Neuron (in vitro differentiated cells): Measurements from ENCODE around the gene SYNJ2BP.
"Not testable (repeated sequence)": the region's sequence is repeated elsewhere in the genome, so short reads cannot be mapped to it uniquely, and the experiment has no call there.

ENCODE experiments used
- H2AFZ ChIP-seq: one replicate; pipeline ENCODE4 v1.6.1; 2013; ENCODE audit warnings: low read depth, mild to moderate bottlenecking, inconsistent platforms, low read length, moderate library complexity
- H3K27me3 ChIP-seq: one replicate; pipeline ENCODE4 v1.6.1; 2013; ENCODE audit warnings: low read length; ENCODE audit not compliant: insufficient read depth
- H3K36me3 ChIP-seq: one replicate; pipeline ENCODE4 v1.6.1; 2013; ENCODE audit warnings: low read length; ENCODE audit not compliant: insufficient read depth
- H3K4me1 ChIP-seq: one replicate; pipeline ENCODE4 v1.6.1; 2013; ENCODE audit warnings: low read length; ENCODE audit not compliant: insufficient read depth
- H3K4me3 ChIP-seq: 2 replicates; pipeline ENCODE4 v1.5.1; 2013; ENCODE audit warnings: mild to moderate bottlenecking, low read length, moderate library complexity
- H3K9me3 ChIP-seq: one replicate; pipeline ENCODE4 v1.6.1; 2013; ENCODE audit warnings: low read length

SYNJ2BP gene

DNA sequence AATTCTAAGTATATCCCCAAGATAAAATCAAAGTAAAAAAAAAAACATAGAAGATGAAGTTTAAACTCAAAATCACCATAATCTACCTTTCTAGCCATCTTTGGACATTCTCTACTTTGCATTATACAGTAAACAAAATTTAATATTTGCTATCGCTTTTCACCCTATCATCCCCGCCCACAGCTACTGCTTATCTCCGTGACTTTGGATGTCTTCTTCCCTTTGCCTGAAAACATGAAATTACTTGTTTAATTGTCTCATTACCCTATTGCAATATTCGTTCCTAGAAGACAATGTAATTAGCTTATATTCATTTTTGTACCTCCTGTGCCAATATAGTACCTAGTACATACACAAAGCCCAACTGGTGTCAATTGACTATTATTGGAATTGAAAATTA, 9.3 kb downstream of the SYNJ2BP start:
- Histone ChIP-seq H2AFZ (no peak overlapping the region), H3K36me3 (peaks cover 16% of the 10 kb centered on the region), H3K4me3 (no peak overlapping the region), H3K9me3 (peaks cover 6% of the 10 kb centered on the region), H3K4me1 (no peaks in the 10 kb centered on the region), H3K27me3 (no peaks in the 10 kb centered on the region)

GRCh38 chr14:70406216-70406615, 10.7 kb downstream of the SYNJ2BP start:
- not testable (repeated sequence) for H3K4me3 ChIP-seq, H3K27me3 ChIP-seq, H3K4me1 ChIP-seq, H3K9me3 ChIP-seq, H2AFZ ChIP-seq
- H3K36me3 ChIP-seq: peaks cover 13% of the 10 kb centered on the region

DNA sequence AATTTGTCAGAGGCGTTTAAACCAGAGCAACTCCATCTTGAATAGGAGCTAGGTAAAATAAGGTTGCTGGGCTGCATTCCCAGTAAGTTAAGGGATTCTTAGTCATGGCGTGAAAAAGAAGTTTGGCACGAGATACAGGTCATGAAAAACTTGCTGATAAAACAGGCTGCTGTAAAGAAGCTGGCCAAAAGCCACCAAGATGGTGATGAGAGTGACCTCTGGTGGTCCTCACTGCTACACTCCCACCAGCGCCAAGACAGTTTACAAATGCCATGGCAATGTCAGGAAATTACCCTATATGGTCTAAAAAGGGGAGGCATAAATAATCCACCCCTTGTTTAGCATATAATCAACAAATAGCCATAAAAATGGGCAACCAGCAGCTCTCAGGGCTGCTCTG, 13.6 kb downstream of the SYNJ2BP start:
- H3K27me3 ChIP-seq, H3K4me3 ChIP-seq, H3K9me3 ChIP-seq: not testable (repeated sequence)

DNA sequence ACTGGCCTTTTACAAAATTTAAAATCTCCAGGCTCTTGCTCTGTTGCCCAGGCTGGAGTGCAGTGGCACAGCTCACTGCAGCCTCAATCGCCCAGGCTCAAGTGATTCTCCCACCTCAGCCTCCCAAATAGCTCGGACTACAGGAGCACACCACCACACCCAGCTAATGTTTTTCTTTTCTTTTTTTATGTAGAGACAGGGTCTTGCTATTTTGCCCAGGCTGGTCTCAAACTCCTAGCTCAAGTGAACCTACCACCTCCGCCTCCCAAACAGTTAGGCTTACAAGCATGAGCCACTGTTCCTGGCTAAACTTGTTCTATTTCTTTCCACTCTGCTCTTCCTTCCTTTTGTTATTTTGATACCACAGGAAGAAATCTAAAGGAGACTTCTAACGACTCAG, 15.2 kb downstream of the SYNJ2BP start:
- H3K4me3 ChIP-seq: no peak overlapping the region
- H3K9me3 ChIP-seq: peaks cover 4% of the 10 kb centered on the region
- H3K36me3 ChIP-seq: peaks cover 2% of the 10 kb centered on the region
- no peaks in the 10 kb centered on the region for H3K27me3 ChIP-seq
- no peak overlapping the region for H2AFZ ChIP-seq
- no peaks in the 10 kb centered on the region for H3K4me1 ChIP-seq

More for the DNA sequence above, 13.6 kb downstream of the SYNJ2BP start:
- not testable (repeated sequence) for H3K4me1 ChIP-seq, H2AFZ ChIP-seq, H3K36me3 ChIP-seq

DNA sequence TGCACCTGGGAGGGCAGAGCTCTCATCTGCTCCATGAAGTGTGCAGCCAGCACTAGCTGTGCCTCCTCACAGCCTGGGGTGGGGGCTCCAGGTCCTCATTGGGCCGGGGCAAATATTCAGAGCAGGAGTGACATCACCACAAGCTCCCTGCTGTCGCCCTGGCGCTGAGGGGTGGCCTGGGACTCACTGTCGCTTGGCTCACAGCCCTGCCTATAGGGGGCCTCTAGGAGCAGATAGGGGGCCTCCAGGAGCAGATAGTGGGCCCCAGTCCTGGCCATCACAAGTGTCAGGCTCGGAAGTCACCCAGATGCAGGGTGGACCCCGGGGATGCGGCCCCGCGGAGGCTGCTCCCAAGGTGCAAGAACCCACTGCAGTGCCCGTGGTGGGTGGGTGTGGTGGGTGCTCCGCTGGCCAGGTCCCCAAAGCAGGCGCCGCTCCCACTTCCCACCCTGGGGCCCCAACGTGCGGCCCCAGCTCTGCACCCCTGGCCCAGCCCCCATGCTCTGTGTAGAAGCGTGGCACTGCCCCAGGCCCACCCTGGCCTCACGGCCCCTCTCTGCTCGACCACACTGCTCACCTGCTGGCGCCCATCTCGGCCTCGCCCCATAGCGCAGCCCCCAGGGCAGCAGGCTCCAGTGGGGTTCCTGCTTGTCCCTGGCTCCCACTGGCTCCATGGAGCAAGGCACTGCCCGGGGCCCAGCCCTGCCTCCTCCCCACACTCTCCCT, 18.0 kb downstream of the SYNJ2BP start:
- peaks cover 2% of the 10 kb centered on the region for H3K36me3 ChIP-seq
- H2AFZ ChIP-seq: no peak overlapping the region
- peaks cover 4% of the 10 kb centered on the region for H3K9me3 ChIP-seq
- H3K4me1 ChIP-seq: peaks cover 4% of the 10 kb centered on the region
- no peaks in the 10 kb centered on the region for H3K27me3 ChIP-seq
- no peak overlapping the region for H3K4me3 ChIP-seq

GRCh38 chr14:70398280-70398679, 18.6 kb downstream of the SYNJ2BP start:
- H3K27me3 ChIP-seq: no peaks in the 10 kb centered on the region
- no peak overlapping the region for H3K4me3 ChIP-seq
- peaks cover 4% of the 10 kb centered on the region for H3K4me1 ChIP-seq
- peaks cover 2% of the 10 kb centered on the region for H3K36me3 ChIP-seq
- H3K9me3 ChIP-seq: peaks cover 4% of the 10 kb centered on the region
- no peak overlapping the region for H2AFZ ChIP-seq

DNA sequence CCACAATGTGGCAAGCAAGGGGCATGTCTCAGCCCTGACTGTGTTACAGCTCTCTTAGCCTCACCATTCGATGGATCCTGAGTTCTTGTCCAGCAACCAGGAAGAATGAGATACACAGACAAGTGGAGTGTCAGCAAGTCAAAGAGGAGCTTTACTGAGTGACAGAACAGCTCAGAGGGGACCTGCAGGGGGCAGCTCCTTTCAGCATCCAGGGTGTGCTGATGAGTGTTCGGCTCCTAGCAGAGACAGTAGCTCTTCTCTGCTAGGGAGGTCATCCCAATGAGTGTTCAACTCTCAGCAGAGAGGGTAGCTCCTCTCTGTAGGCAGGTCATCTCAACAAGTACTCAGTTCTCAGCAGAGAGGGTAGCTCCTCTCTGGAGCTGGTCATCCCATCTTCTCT, 19.1 kb downstream of the SYNJ2BP start:
- no peaks in the 10 kb centered on the region for H3K27me3 ChIP-seq
- peaks cover 4% of the 10 kb centered on the region for H3K4me1 ChIP-seq
- no peak overlapping the region for H2AFZ ChIP-seq
- H3K9me3 ChIP-seq: peaks cover 4% of the 10 kb centered on the region
- H3K4me3 ChIP-seq: no peak overlapping the region
- peaks cover 2% of the 10 kb centered on the region for H3K36me3 ChIP-seq

GRCh38 chr14:70394674-70395306, 22.1 kb downstream of the SYNJ2BP start:
- H3K9me3 ChIP-seq: peaks cover 4% of the 10 kb centered on the region
- no peaks in the 10 kb centered on the region for H3K27me3 ChIP-seq
- no peak overlapping the region for H2AFZ ChIP-seq
- H3K4me3 ChIP-seq: no peak overlapping the region
- H3K4me1 ChIP-seq: peaks cover 4% of the 10 kb centered on the region
- H3K36me3 ChIP-seq: no peaks in the 10 kb centered on the region

DNA sequence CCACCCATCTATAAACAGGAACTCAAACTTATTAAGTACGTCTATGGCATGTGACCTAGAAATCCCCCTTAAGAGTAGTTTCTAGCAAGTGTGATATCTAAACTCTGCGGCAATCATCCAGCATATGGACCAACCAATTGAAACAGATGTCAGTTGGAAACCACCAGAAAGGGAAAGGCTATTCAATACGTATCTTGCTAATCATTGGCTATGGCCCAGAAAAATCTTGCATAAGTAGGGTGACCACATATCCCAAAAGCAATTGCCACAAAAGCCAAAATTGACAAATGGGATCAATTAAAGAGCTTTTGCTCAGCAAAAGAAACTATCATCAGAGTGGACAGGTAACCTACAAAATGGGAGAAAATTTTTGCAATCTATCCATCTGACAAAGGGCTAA, 24.2 kb downstream of the SYNJ2BP start:
- Histone ChIP-seq H3K4me1 (peaks cover 4% of the 10 kb centered on the region), H3K9me3 (no peaks in the 10 kb centered on the region), H3K27me3 (no peaks in the 10 kb centered on the region), H3K36me3 (peaks cover 8% of the 10 kb centered on the region), H2AFZ (no peak overlapping the region), H3K4me3 (no peak overlapping the region)

- H3K4me1 ChIP-seq: peaks cover 4% of the 10 kb centered on the region
- H2AFZ ChIP-seq: no peak overlapping the region
- H3K9me3 ChIP-seq: no peaks in the 10 kb centered on the region
- no peaks in the 10 kb centered on the region for H3K27me3 ChIP-seq
- peaks cover 8% of the 10 kb centered on the region for H3K36me3 ChIP-seq
- H3K4me3 ChIP-seq: no peak overlapping the region
These were observed 25.1 kb downstream of the SYNJ2BP start for GRCh38 chr14:70391493-70392391.

GRCh38 chr14:70382536-70382935, 34.4 kb downstream of the SYNJ2BP start:
- H3K9me3 ChIP-seq: no peaks in the 10 kb centered on the region
- no peak overlapping the region for H2AFZ ChIP-seq
- peaks cover 19% of the 10 kb centered on the region for H3K36me3 ChIP-seq
- H3K27me3 ChIP-seq: no peaks in the 10 kb centered on the region
- no peaks in the 10 kb centered on the region for H3K4me1 ChIP-seq
- no peak overlapping the region for H3K4me3 ChIP-seq

GRCh38 chr14:70380824-70381223, 36.1 kb downstream of the SYNJ2BP start:
- Histone ChIP-seq H3K4me3 (no peak overlapping the region), H2AFZ (no peak overlapping the region), H3K9me3 (no peaks in the 10 kb centered on the region), H3K36me3 (peaks cover 17% of the 10 kb centered on the region), H3K27me3 (no peaks in the 10 kb centered on the region), H3K4me1 (no peaks in the 10 kb centered on the region)

GRCh38 chr14:70378696-70379095, 38.2 kb downstream of the SYNJ2BP start:
- Histone ChIP-seq H3K4me3 (no peak overlapping the region), H3K4me1 (no peaks in the 10 kb centered on the region), H3K27me3 (no peaks in the 10 kb centered on the region), H3K9me3 (no peaks in the 10 kb centered on the region), H3K36me3 (peaks cover 19% of the 10 kb centered on the region), H2AFZ (no peak overlapping the region)
